Measurements from ENCODE around the gene GGN. TPM values are rescaled to one million over a fixed set of nuclear protein-coding genes. Genes with fewer than 3 reads are reported as not detected.

The GGN gene
- total RNA-seq, 4 donors from 2014 or later, result 0.13 TPM; not detected in 3

- no peak for ATAC-seq
- in situ Hi-C loops (cut with MboI; ENCODE audit: low sequenced_read_pairs in 4 of 4), result no loop called here
- Histone ChIP-seq H3K27ac (no peak overlapping the region), H3K27me3 (peaks cover 25 to 40% (median 28%) of the 10 kb centered on the region in 3 donors), H3K4me1 (peaks cover 5 to 14% of the 10 kb centered on the region in 2 donors), H3K36me3 (no peaks in the 10 kb centered on the region), H3K9me3 (no peaks in the 10 kb centered on the region), H3K4me3 (no peak overlapping the region)
- intact Hi-C loops (cut with DNase I; ENCODE audit: low total_unique reads), result no loop called here
- DNase-seq, result no peak
- no peak for TF ChIP-seq POLR2A (IDR thresholded peaks at IDR 0.05)
- no peak for TF ChIP-seq CTCF (IDR thresholded peaks at IDR 0.05 in 4 of 5, conservative IDR thresholded peaks at IDR 0.05 in 1 of 5)
These were observed 29.8 kb downstream of the GGN start for GRCh38 chr19:38358071-38358470.

- peaks cover 32 to 41% (median 39%) of the 10 kb centered on the region in 3 donors for H3K27me3 ChIP-seq
These were observed 31.8 kb downstream of the GGN start for GRCh38 chr19:38355728-38356725.

DNA sequence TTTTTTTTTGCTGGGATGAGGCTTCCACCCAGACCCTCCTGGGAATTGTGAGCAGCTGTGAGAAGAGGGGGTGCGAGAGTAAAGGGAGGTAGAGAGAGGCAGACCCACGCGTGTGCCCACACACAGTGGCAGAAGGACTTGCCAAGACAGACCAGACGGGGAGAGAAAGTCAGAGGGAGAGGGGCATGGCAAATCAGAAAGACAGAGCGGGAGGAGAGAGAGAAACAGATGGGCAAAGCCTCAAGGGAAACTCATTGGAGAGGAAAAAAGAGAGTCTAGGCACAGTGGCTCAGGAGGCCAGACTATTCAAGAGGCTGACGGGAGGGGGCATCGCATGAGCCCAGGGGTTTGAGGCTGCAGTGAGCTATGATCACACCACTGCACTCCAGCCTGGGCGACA lies 35.2 kb downstream of the GGN start:
- H3K27me3 ChIP-seq, result peaks cover 13 to 35% (median 26%) of the 10 kb centered on the region in 3 donors
- in situ Hi-C loops (cut with MboI; ENCODE audit: low sequenced_read_pairs in 4 of 4), result no loop called here

More at GRCh38 chr19:38355728-38356725, 31.8 kb downstream of the GGN start:
- in situ Hi-C loops (cut with MboI; ENCODE audit: low sequenced_read_pairs in 4 of 4) (no loop called here), intact Hi-C loops (cut with DNase I; ENCODE audit: low total_unique reads) (no loop called here)
- H3K9me3 ChIP-seq, result no peaks in the 10 kb centered on the region
- TF ChIP-seq POLR2A (IDR thresholded peaks at IDR 0.05), result no peak
- TF ChIP-seq CTCF (IDR thresholded peaks at IDR 0.05 in 4 of 5, conservative IDR thresholded peaks at IDR 0.05 in 1 of 5), result no peak
- no peaks in the 10 kb centered on the region for H3K36me3 ChIP-seq
- no peaks in the 10 kb centered on the region for H3K4me1 ChIP-seq
- H3K27ac ChIP-seq, result no peak overlapping the region
- no peak overlapping the region for H3K4me3 ChIP-seq
- DNase-seq, result no peak
- ATAC-seq, result no peak

GRCh38 chr19:38351865-38352395 lies 35.9 kb downstream of the GGN start:
- H3K4me1 ChIP-seq, result no peaks in the 10 kb centered on the region
- no peak overlapping the region for H3K27ac ChIP-seq
- in situ Hi-C loops (cut with MboI; ENCODE audit: low sequenced_read_pairs in 4 of 4) (no loop called here), intact Hi-C loops (cut with DNase I; ENCODE audit: low total_unique reads) (no loop called here)
- DNase-seq, result no peak
- H3K36me3 ChIP-seq, result no peaks in the 10 kb centered on the region
- peak in 1 of 2 donors; percentile 31 for ATAC-seq
- H3K27me3 ChIP-seq, result peaks cover 13 to 35% (median 26%) of the 10 kb centered on the region in 3 donors
- no peak for TF ChIP-seq CTCF (IDR thresholded peaks at IDR 0.05 in 4 of 5, conservative IDR thresholded peaks at IDR 0.05 in 1 of 5)
- TF ChIP-seq POLR2A (IDR thresholded peaks at IDR 0.05), result no peak
- H3K4me3 ChIP-seq, result no peak overlapping the region
- no peaks in the 10 kb centered on the region for H3K9me3 ChIP-seq

More for the DNA sequence above, 35.2 kb downstream of the GGN start:
- ATAC-seq (no peak), DNase-seq (no peak)
- Histone ChIP-seq H3K9me3 (no peaks in the 10 kb centered on the region), H3K36me3 (no peaks in the 10 kb centered on the region), H3K4me3 (no peak overlapping the region), H3K27ac (no peak overlapping the region), H3K4me1 (no peaks in the 10 kb centered on the region)
- intact Hi-C loops (cut with DNase I; ENCODE audit: low total_unique reads), result no loop called here
- no peak for TF ChIP-seq CTCF (IDR thresholded peaks at IDR 0.05 in 4 of 5, conservative IDR thresholded peaks at IDR 0.05 in 1 of 5)
- TF ChIP-seq POLR2A (IDR thresholded peaks at IDR 0.05), result no peak

Data from gastrocnemius medialis (tissue), 4 donors.